ENCODE data around the gene PRKAG2.

The PRKAG2 gene

GRCh38 chr7:151509670-151510333 is 367.1 kb downstream of the PRKAG2 start:
- no peaks in the 10 kb centered on the region for H3K9me3 ChIP-seq
- H3K4me1 ChIP-seq, result no peaks in the 10 kb centered on the region
- no peak for TF ChIP-seq CTCF (IDR thresholded peaks at IDR 0.05; ENCODE audit: low read depth, low read length)
- DNase-seq, result no peak
- H3K4me3 ChIP-seq (ENCODE audit: low read depth, low read length), result no peak overlapping the region
- H3K27me3 ChIP-seq, result no peaks in the 10 kb centered on the region
- peaks cover 5% of the 10 kb centered on the region; the same call in 1 of the 2 replicates for H3K36me3 ChIP-seq

GRCh38 chr7:151508991-151509390 is 367.9 kb downstream of the PRKAG2 start:
- H3K4me3 ChIP-seq (ENCODE audit: low read depth, low read length), result no peak overlapping the region
- TF ChIP-seq CTCF (IDR thresholded peaks at IDR 0.05; ENCODE audit: low read depth, low read length), result no peak

GRCh38 chr7:151507806-151508205 is 369.1 kb downstream of the PRKAG2 start:
- Histone ChIP-seq H3K4me1 (no peaks in the 10 kb centered on the region), H3K36me3 (peaks cover 5% of the 10 kb centered on the region; the same call in 1 of the 2 replicates), H3K27me3 (no peaks in the 10 kb centered on the region), H3K9me3 (no peaks in the 10 kb centered on the region), H3K4me3 (ENCODE audit: low read depth, low read length) (no peak overlapping the region)
- no peak for DNase-seq
- TF ChIP-seq CTCF (IDR thresholded peaks at IDR 0.05; ENCODE audit: low read depth, low read length), result no peak

More at GRCh38 chr7:151508991-151509390, 367.9 kb downstream of the PRKAG2 start:
- Histone ChIP-seq H3K36me3 (peaks cover 5% of the 10 kb centered on the region; the same call in 1 of the 2 replicates), H3K27me3 (no peaks in the 10 kb centered on the region), H3K4me1 (no peaks in the 10 kb centered on the region), H3K9me3 (no peaks in the 10 kb centered on the region)
- no peak for DNase-seq

GRCh38 chr7:151506901-151507382 is 370.0 kb downstream of the PRKAG2 start:
- Histone ChIP-seq H3K27me3 (no peaks in the 10 kb centered on the region), H3K36me3 (peaks cover 5% of the 10 kb centered on the region; the same call in 1 of the 2 replicates), H3K9me3 (no peaks in the 10 kb centered on the region), H3K4me1 (no peaks in the 10 kb centered on the region), H3K4me3 (ENCODE audit: low read depth, low read length) (no peak overlapping the region)
- DNase-seq, result no peak
- peak; percentile 32 for TF ChIP-seq CTCF (IDR thresholded peaks at IDR 0.05; ENCODE audit: low read depth, low read length)

Measured in BE2C (cell line).